GM11168 (cell line): ENCODE results near the gene TTC22.

ENCODE experiments used
- in situ Hi-C: fragments of 300-500 bp; cut with MboI; formaldehyde crosslinking; loops from one replicate; pipeline ENCODE4 v1.12.0; 2022; ENCODE audit warnings: low sequenced_read_pairs; ENCODE audit not compliant: unreplicated experiment

TTC22 gene

GRCh38 chr1:54835131-54835898, 34.2 kb upstream of the TTC22 start:
- in situ Hi-C loops = no loop called here

GRCh38 chr1:54834007-54834541, 33.0 kb upstream of the TTC22 start:
- in situ Hi-C loops = no loop called here

- in situ Hi-C loops = no loop called here
Observed at GRCh38 chr1:54833121-54833520, 32.0 kb upstream of the TTC22 start.

- in situ Hi-C loops = no loop called here
Observed at GRCh38 chr1:54826226-54826816, 25.2 kb upstream of the TTC22 start.

- in situ Hi-C loops = no loop called here
Observed at GRCh38 chr1:54825696-54826095, 24.6 kb upstream of the TTC22 start.

- in situ Hi-C loops = no loop called here
Observed at GRCh38 chr1:54823670-54824069, 22.5 kb upstream of the TTC22 start.

- in situ Hi-C loops = no loop called here
Observed at GRCh38 chr1:54819733-54820132, 18.6 kb upstream of the TTC22 start.

- in situ Hi-C loops = no loop called here
Observed at GRCh38 chr1:54819195-54819536, 18.0 kb upstream of the TTC22 start.

GRCh38 chr1:54818461-54819194, 17.5 kb upstream of the TTC22 start:
- in situ Hi-C loops = no loop called here

GRCh38 chr1:54816951-54817350, 15.8 kb upstream of the TTC22 start:
- in situ Hi-C loops = no loop called here

- in situ Hi-C loops = no loop called here
Observed at GRCh38 chr1:54816130-54816529, 15.0 kb upstream of the TTC22 start.

GRCh38 chr1:54815086-54815876, 14.2 kb upstream of the TTC22 start:
- in situ Hi-C loops = no loop called here

GRCh38 chr1:54814571-54814970, 13.4 kb upstream of the TTC22 start:
- in situ Hi-C loops = loop anchor here (5.0 kb wide), 1 partner anchor 147 kb away; no protein-coding TSS in a partner anchor

GRCh38 chr1:54814126-54814498, 13.0 kb upstream of the TTC22 start:
- in situ Hi-C loops = loop anchor here (5.0 kb wide), 1 partner anchor 147 kb away; no protein-coding TSS in a partner anchor

- in situ Hi-C loops = loop anchor here (5.0 kb wide), 1 partner anchor 146 kb away; no protein-coding TSS in a partner anchor
Observed at GRCh38 chr1:54813485-54814125, 12.5 kb upstream of the TTC22 start.

GRCh38 chr1:54812801-54813484, 11.8 kb upstream of the TTC22 start:
- in situ Hi-C loops = loop anchor here (5.0 kb wide), 1 partner anchor 146 kb away; no protein-coding TSS in a partner anchor

GRCh38 chr1:54811739-54812655, 10.9 kb upstream of the TTC22 start:
- in situ Hi-C loops = loop anchor here (5.0 kb wide), 1 partner anchor 145 kb away; no protein-coding TSS in a partner anchor

GRCh38 chr1:54811066-54811465, 9.9 kb upstream of the TTC22 start:
- in situ Hi-C loops = loop anchor here (5.0 kb wide), 1 partner anchor 144 kb away; no protein-coding TSS in a partner anchor
